Measurements from ENCODE around the gene PDZD8.
A peak's percentile ranks its signal among the peaks of the same experiment; 100 is the strongest.

Gene PDZD8

DNA sequence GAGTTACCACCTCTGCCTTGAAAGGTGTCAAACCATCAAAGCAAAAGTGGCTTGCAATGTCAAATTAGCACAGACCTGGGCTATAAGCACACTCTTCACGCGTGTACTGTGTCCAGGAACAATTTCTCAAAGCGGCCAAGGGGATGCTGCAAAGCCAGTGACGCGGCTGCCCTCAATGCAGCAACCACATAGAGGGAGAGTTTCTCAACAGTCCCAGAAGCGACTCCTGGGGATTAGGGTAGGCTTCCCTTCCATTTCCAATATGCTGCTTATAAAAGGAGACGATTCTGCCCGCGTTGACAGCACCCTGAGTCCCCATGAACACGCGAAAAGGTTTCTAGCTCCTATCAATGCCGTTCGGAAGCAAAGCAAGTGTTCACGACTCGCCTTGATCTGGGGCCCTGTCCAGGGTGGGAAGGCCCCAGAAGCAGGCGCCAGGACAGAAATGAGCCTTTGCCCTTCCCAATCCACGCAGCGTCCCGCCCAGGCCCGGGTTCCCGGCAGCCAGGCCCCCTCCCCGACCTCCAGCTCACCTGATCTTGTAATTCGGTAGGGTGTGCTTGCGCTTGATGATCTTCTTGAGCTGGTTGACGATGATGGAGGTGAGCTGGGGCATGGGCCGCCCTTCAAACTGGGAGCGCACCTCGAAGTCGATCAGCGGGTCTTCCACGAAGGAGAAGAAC is 1.3 kb downstream of the PDZD8 start:
- TF ChIP-seq GATA2 (IDR thresholded peaks at IDR 0.05; ENCODE audit: low read depth, low read length) (no peak), GATA3 (IDR thresholded peaks at IDR 0.05; ENCODE audit: low read depth, low read length) (no peak)

DNA sequence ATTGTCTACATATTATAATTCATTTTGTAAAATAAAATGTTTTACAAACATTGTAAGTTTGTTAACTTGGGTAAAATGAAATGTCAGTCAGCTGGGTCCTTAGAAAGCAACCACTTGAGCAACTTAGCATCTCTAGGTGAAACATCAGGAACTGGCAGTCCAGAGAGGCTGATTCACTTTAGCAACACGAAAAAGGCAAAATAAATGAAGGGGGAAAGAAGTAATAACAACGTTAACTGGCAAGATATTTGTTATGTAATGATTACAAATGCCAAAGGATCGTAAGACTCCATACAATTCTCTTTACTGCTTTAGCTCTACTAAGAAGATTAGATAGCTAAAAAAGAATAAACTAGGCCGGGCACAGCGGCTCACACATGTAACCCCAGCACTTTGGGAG is 5.0 kb downstream of the PDZD8 start:
- TF ChIP-seq GATA3 (IDR thresholded peaks at IDR 0.05; ENCODE audit: low read depth, low read length) (no peak), GATA2 (IDR thresholded peaks at IDR 0.05; ENCODE audit: low read depth, low read length) (no peak)

- TF ChIP-seq GATA2 (IDR thresholded peaks at IDR 0.05; ENCODE audit: low read depth, low read length), result 0 out of 2 replicates have a peak, but pooled peaks have one; percentile 29
- no peak for TF ChIP-seq GATA3 (IDR thresholded peaks at IDR 0.05; ENCODE audit: low read depth, low read length)
Measured at GRCh38 chr10:117367718-117368117, 7.5 kb downstream of the PDZD8 start.

DNA sequence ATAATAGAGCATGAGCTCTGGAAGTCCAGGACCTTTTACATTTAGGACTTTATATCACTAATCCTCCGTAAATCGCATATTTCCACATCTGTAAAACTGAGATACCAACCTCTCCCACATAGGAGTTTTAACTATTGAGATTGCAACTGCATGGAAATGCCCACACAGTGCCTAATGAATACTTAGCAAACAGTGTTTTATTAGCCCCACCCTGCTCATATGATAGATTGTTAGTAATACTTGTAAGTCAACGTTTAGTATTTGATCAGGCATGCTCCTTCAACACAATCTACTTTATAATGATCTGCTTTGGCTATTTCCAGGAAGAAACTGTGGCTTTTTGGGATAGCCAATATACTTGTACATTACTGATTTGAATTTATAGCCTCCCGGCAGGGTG is 8.5 kb downstream of the PDZD8 start:
- TF ChIP-seq GATA3 (IDR thresholded peaks at IDR 0.05; ENCODE audit: low read depth, low read length), result no peak
- TF ChIP-seq GATA2 (IDR thresholded peaks at IDR 0.05; ENCODE audit: low read depth, low read length), result no peak

GRCh38 chr10:117365612-117366011 is 9.6 kb downstream of the PDZD8 start:
- TF ChIP-seq GATA2 (IDR thresholded peaks at IDR 0.05; ENCODE audit: low read depth, low read length), result no peak
- no peak for TF ChIP-seq GATA3 (IDR thresholded peaks at IDR 0.05; ENCODE audit: low read depth, low read length)

DNA sequence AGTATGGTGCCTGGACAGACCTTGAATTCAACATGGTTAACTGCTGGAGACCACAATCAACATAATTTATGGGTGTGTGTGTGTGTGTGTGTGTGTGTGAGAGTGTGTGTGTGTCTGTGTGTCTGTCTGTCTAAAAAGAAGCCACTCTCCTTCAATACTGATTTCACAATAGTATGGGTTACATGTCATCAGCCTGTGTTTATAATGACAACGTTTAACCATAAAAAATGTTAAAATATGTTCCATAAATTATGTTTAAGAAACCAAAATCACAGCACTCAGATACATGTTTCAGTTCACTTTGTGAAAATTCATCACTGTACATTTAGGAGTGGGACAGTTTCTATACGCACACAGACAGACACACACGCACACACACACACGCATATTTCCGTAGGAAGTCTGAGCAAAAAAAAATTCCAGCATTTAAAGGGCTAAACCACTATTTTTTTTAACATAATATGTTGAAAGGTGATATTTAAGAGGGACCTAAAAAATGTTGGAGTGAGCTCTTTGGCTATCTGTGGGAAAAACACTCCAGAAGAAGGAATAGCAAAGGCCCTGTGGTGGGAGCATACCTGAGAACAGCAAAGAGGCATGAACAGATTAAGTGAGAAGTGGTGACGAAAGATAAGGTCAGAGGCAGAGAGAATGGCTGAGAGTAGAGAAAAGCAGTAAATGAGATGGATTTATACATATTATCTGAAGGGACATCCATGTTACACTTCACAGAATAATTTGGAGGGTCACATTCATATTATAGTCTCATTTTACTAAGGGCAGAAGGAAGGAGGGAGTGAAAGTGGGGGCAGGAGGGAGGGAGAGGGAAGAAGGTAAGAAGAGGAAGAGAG is 10.9 kb downstream of the PDZD8 start:
- no peak for TF ChIP-seq GATA3 (IDR thresholded peaks at IDR 0.05; ENCODE audit: low read depth, low read length)
- TF ChIP-seq GATA2 (IDR thresholded peaks at IDR 0.05; ENCODE audit: low read depth, low read length), result no peak

GRCh38 chr10:117363028-117363427 is 12.2 kb downstream of the PDZD8 start:
- TF ChIP-seq GATA2 (IDR thresholded peaks at IDR 0.05; ENCODE audit: low read depth, low read length), result no peak
- no peak for TF ChIP-seq GATA3 (IDR thresholded peaks at IDR 0.05; ENCODE audit: low read depth, low read length)

- TF ChIP-seq GATA3 (IDR thresholded peaks at IDR 0.05; ENCODE audit: low read depth, low read length) (no peak), GATA2 (IDR thresholded peaks at IDR 0.05; ENCODE audit: low read depth, low read length) (no peak)
Measured at GRCh38 chr10:117362313-117362712, 12.9 kb downstream of the PDZD8 start.

DNA sequence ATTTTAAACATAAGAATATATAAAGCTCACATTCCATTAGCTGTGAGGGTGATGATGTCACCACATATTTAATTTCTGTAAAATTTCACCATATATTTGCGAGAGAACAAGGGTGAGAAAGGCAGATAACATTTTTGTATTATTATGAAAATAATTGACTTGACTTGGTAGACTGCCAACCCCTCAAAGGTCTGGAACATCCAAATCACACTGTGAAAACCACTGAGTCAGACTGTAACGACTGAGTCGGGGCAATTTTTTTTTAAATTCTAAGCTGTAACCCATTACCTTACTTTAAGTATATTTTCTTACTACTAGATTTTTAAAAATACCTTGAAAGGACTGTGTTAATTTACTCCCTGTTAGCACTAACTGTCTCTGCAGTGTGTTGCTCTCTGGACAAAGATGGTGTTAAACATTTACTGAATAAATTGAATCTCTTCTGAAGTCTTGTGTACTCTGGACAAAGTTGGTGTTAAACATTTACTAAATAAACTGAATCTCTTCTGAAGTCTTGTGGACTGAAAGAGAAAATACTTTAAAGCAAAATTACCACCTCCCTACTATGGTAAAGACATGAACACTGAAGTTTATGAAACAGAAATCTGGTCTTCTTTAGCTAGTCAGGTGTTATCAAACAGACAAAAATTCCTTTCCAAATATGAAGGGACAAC is 14.1 kb downstream of the PDZD8 start:
- TF ChIP-seq GATA2 (IDR thresholded peaks at IDR 0.05; ENCODE audit: low read depth, low read length), result no peak
- TF ChIP-seq GATA3 (IDR thresholded peaks at IDR 0.05; ENCODE audit: low read depth, low read length), result no peak

- TF ChIP-seq GATA3 (IDR thresholded peaks at IDR 0.05; ENCODE audit: low read depth, low read length), result no peak
- TF ChIP-seq GATA2 (IDR thresholded peaks at IDR 0.05; ENCODE audit: low read depth, low read length), result no peak
Measured at GRCh38 chr10:117360016-117360415, 15.2 kb downstream of the PDZD8 start.

DNA sequence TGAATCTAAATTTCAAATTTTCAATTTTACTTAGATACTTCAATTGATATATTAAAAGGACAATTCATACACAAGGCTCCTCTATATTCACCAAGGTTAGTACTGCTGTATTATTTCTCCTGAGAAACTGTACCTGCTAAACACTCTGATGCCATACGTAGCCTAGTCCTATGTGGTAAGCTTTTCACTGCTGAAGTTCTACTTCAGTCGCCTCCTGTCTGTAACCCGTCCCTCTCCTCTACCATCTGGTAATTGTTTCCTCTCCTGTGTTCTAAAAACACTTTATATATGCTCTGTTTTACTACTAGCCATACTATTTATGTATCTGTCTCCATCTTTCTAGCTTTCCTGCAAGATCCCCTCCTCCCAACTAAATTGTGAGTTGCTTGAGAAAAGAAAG is 20.2 kb downstream of the PDZD8 start:
- TF ChIP-seq GATA3 (IDR thresholded peaks at IDR 0.05; ENCODE audit: low read depth, low read length), result no peak
- TF ChIP-seq GATA2 (IDR thresholded peaks at IDR 0.05; ENCODE audit: low read depth, low read length), result no peak

DNA sequence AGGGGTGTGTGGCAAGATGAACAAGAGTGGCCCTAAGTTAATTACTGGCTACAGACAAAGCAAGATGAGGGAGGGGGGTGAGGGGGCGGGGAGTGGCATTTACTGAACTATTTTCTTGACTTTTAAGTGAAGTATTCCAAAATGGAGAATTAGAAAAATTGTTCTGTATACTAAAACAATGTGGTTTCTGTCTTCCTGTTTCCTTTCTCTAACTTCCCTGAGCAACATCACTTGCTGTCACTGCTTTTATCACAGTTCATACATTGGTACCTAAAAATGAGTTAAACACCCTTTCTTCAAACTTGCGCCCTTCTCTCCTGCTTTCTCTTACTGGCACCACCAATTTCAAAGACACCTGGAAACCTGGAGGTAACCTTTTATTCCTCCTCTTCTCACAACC is 21.6 kb downstream of the PDZD8 start:
- TF ChIP-seq GATA3 (IDR thresholded peaks at IDR 0.05; ENCODE audit: low read depth, low read length) (no peak), GATA2 (IDR thresholded peaks at IDR 0.05; ENCODE audit: low read depth, low read length) (no peak)

- TF ChIP-seq GATA3 (IDR thresholded peaks at IDR 0.05; ENCODE audit: low read depth, low read length) (no peak), GATA2 (IDR thresholded peaks at IDR 0.05; ENCODE audit: low read depth, low read length) (no peak)
Measured at GRCh38 chr10:117352724-117353123, 22.5 kb downstream of the PDZD8 start.

DNA sequence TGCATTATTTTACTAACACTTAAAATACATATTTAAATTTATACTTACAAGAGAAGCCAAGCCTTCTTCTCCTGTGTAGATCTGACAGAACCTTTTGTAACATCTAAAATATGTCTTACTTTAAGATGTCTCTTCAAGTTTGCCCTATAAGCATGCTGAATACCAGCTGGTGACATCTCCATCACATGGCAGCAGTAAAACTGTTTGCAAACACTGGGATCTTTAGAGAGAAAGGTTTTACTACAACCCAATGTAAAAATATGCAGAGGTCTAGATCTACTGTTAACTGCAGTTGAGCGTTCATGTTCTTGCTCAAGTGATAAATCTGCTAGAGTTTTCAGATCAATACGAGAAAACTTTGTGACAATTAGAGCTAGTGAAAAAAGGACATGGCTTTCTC is 23.2 kb downstream of the PDZD8 start:
- no peak for TF ChIP-seq GATA3 (IDR thresholded peaks at IDR 0.05; ENCODE audit: low read depth, low read length)
- no peak for TF ChIP-seq GATA2 (IDR thresholded peaks at IDR 0.05; ENCODE audit: low read depth, low read length)
